Measurements from ENCODE around the gene ASCC1. TPM values are rescaled to one million over a fixed set of nuclear protein-coding genes. Genes with fewer than 3 reads are reported as not detected.
A peak's percentile ranks its signal among the peaks of the same experiment; 100 is the strongest.

ASCC1 gene
- total and polyA plus RNA-seq, 8 donors, result 5.4 to 26.0 (median 16.0) TPM

DNA sequence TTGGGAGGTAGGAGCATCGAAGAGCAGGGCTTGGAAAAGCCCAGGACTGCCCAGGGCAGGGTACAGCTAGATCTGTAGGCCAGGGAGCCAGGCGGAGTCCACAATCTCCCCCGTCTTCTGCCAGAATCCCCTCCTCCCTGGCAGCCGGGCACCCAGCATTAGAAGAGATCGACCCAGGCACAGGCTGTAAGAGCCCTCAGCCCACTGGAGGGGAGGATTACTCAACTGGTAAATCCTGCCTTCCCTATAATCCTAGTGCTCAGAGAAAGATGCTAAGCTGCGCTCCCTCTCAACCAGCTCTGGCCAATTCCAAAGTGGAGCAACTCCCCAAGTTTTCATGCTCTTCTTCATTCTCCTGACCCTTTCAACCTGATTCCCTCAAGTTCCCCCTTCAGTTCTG lies 130.9 kb downstream of the ASCC1 start:
- no peak overlapping the region for H3K27ac ChIP-seq
- H3K36me3 ChIP-seq, result no peaks in the 10 kb centered on the region
- TF ChIP-seq, protein P1, sequence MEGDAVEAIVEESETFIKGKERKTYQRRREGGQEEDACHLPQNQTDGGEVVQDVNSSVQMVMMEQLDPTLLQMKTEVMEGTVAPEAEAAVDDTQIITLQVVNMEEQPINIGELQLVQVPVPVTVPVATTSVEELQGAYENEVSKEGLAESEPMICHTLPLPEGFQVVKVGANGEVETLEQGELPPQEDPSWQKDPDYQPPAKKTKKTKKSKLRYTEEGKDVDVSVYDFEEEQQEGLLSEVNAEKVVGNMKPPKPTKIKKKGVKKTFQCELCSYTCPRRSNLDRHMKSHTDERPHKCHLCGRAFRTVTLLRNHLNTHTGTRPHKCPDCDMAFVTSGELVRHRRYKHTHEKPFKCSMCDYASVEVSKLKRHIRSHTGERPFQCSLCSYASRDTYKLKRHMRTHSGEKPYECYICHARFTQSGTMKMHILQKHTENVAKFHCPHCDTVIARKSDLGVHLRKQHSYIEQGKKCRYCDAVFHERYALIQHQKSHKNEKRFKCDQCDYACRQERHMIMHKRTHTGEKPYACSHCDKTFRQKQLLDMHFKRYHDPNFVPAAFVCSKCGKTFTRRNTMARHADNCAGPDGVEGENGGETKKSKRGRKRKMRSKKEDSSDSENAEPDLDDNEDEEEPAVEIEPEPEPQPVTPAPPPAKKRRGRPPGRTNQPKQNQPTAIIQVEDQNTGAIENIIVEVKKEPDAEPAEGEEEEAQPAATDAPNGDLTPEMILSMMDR (IDR thresholded peaks at IDR 0.05), result no peak
- intact Hi-C loops (cut with DNase I), result no loop called here
- H3K4me3 ChIP-seq, result no peak overlapping the region
- ATAC-seq, result no peak
- H3K4me1 ChIP-seq, result peaks cover 0 to 10% (median 9%) of the 10 kb centered on the region in 3 donors
- H3K27me3 ChIP-seq, result peaks cover 0 to 14% (median 4%) of the 10 kb centered on the region in 4 donors
- no peak for FAIRE-seq
- 93 to 97% methylated on average over 6 of the region's 6 CpGs for WGBS, 2 donors
- H3K9me3 ChIP-seq, result no peaks in the 10 kb centered on the region
- DNase-seq, result no peak

DNA sequence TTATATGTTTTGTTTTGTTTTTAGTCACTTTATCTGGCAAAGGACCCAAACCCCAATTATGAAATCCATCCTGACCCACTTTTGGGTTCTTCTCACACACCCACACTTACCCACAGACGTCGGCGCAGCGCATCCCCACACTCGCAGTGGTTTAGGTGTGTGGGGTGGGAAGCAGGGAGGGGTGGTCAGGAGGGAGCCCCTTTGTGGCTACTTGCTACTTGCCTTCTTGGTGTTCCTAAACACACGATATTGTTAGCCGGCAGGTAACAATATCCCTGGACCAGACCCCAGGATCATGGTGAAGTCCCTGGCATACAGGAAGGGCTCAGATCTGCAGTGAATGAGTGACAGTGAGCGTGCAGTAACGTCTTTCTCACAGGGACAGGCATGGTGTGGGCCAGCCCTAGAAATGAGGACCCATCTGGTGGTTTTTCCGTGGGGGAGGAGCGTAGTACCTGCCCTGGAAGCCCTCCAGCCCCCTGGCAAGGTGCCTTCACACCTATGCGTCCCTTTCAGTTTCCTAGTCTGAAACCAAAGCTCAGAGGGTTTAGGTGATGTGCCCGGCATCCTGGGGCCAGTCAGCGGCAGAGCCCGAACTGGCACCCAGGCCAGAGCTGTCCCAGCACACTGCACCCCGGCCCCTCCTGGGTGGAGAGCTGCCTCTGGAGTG lies 132.2 kb downstream of the ASCC1 start:
- intact Hi-C loops (cut with DNase I), result no loop called here
- ATAC-seq (no peak), DNase-seq (no peak), FAIRE-seq (no peak)
- Histone ChIP-seq H3K9me3 (no peaks in the 10 kb centered on the region), H3K4me1 (peaks cover 0 to 10% (median 9%) of the 10 kb centered on the region in 3 donors), H3K27me3 (peaks cover 0 to 14% (median 4%) of the 10 kb centered on the region in 4 donors), H3K27ac (no peak overlapping the region), H3K4me3 (no peak overlapping the region), H3K36me3 (no peaks in the 10 kb centered on the region)
- TF ChIP-seq, protein P1 (IDR thresholded peaks at IDR 0.05), result no peak
- WGBS, 2 donors, result 91 to 93% methylated on average over 16 of the region's 16 CpGs

DNA sequence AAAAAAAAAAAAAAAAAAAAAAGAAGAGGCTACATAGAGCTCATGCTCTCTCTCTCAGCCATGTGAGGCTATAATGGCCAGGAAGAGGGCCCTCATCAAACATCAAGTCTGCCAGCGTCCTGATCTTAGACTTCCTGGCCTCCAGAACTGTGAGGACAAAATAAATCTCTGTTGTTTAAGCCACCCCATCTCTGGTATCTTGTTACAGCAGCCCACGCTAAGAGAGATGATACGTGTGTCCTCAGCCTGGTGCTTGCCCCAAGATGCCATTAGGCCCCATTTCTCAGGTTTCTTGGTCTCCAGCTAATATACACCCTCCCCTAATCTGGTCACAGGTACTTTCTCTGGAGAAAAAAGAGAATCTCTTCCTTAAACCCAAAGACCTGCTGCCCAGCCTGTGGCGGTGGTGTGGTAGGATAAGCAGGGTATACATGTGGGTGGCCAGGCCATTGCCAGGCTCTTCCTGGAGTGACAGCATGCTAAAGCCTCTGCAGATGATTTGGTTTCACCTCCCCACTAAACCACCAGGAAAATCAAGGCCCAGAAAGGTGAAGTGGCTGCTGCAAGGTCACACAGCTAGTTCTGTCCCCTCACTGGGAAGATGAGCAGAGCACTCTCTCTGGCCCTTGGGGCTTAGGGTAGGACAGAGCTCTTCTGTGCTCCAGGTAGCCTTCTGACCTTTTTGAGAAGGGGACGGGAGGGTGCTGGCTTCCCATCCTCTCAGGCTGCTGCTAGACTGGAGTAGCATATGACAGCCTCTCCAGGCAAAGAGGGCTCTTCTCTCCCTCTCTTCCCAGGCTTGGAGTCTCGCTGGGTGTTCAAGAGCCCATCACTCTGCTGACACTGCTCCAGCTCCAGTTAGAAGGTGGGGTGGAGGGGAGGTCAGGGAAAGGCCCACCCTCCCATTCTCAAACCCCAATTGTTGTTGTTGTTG lies 133.0 kb downstream of the ASCC1 start:
- TF ChIP-seq, protein P1 (IDR thresholded peaks at IDR 0.05), result no peak
- 91 to 99% methylated on average over 5 to 6 of the region's 6 CpGs for WGBS, 2 donors

DNA sequence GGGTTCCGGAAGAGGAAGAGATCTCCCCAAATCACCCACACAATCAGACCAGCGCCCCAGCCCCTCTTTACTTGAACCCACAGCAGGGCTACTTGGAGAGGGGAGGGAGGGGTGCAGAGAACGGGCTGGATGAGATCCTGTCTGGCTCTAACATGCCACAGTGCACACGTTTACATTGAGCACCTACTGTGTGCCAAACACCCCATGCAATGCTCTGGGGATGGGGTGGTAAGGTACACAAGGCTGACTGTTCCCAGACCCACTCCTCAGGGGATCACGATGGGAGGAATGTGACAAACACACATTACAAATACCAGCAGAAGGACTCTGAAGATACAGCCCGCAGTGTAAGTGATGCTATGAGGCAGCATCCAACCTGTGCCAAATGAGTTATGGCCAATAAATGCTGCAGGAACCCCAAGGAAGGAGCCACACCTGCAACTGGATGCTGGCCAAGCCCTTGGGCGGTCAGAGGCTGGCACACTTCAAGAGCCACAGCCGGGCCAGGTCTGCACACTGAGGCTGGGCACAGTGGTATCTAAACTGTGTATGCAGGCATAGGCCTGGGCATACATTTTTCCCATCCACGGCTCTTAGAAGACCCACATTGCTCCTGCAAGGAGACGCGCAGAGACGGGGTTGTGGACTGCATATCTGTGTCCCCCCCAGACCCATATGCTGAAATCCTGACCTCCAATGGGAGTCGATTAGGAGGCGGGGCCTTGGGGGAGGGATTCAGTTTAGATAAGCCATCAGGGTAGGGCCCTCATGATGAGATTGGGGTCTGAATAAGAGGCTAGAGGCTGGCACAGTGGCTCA lies 134.1 kb downstream of the ASCC1 start:
- Histone ChIP-seq H3K36me3 (no peaks in the 10 kb centered on the region), H3K4me1 (no peaks in the 10 kb centered on the region), H3K9me3 (no peaks in the 10 kb centered on the region), H3K27ac (no peak overlapping the region), H3K27me3 (no peaks in the 10 kb centered on the region), H3K4me3 (no peak overlapping the region)
- DNase-seq (no peak), FAIRE-seq (no peak), ATAC-seq (peak in 1 of 4 donors; percentile 37)
- intact Hi-C loops (cut with DNase I), result no loop called here
- 77% methylated on average over 14 of the region's 14 CpGs for WGBS, 2 donors
- TF ChIP-seq, protein P1 (IDR thresholded peaks at IDR 0.05), result no peak

More for the DNA sequence above, 133.0 kb downstream of the ASCC1 start:
- Histone ChIP-seq H3K36me3 (no peaks in the 10 kb centered on the region), H3K27ac (no peak overlapping the region), H3K9me3 (no peaks in the 10 kb centered on the region), H3K27me3 (peaks cover 0 to 9% (median 3%) of the 10 kb centered on the region in 4 donors), H3K4me3 (no peak overlapping the region), H3K4me1 (peaks cover 0 to 10% (median 9%) of the 10 kb centered on the region in 3 donors)
- no peak for DNase-seq
- intact Hi-C loops (cut with DNase I), result no loop called here
- no peak for ATAC-seq
- FAIRE-seq, result no peak

All from pancreas (tissue), 10 donors.